ENCODE measurements around the gene DUS1L.

DUS1L gene

GRCh38 chr17:82030470-82031302 is 34.9 kb downstream of the DUS1L start:
- H3K27me3 ChIP-seq (ENCODE audit: control insufficient read depth, low read length) = no peaks in the 10 kb centered on the region
- H3K27ac ChIP-seq (ENCODE audit: low read depth, low read length) = no peak overlapping the region
- H3K4me3 ChIP-seq (ENCODE audit: low read length) = peak overlapping the region; percentile 78
- H3K4me2 ChIP-seq (ENCODE audit: low read length) = peak overlapping the region; percentile 93
- no peaks in the 10 kb centered on the region for H3K9me3 ChIP-seq (ENCODE audit: control insufficient read depth, insufficient read depth, low read length)
- H3F3A ChIP-seq (ENCODE audit: control insufficient read depth, insufficient read depth) = peaks cover 8% of the 10 kb centered on the region
- H3K9me2 ChIP-seq (replicated peaks; ENCODE audit: control insufficient read depth, low read length) = no peaks in the 10 kb centered on the region
- H4K20me1 ChIP-seq (ENCODE audit: control insufficient read depth, insufficient read depth, low read depth, low read length) = no peaks in the 10 kb centered on the region
- H3K79me2 ChIP-seq (ENCODE audit: control insufficient read depth, low read length) = no peaks in the 10 kb centered on the region
- H3K4me1 ChIP-seq (ENCODE audit: control insufficient read depth, low read length) = peaks cover 17% of the 10 kb centered on the region
- TF ChIP-seq EZH2phosphoT487 (IDR thresholded peaks at IDR 0.05; ENCODE audit: borderline replicate concordance, low read length) = no peak
- TF ChIP-seq CTCF (IDR thresholded peaks at IDR 0.05; ENCODE audit: low read depth, low read length, poor library complexity, severe bottlenecking) = peak; percentile 68
- H3K36me3 ChIP-seq (ENCODE audit: control insufficient read depth, low read length) = peaks cover 10% of the 10 kb centered on the region

- Histone ChIP-seq H3K9me2 (replicated peaks; ENCODE audit: control insufficient read depth, low read length) (no peaks in the 10 kb centered on the region), H3K36me3 (ENCODE audit: control insufficient read depth, low read length) (peaks cover 4% of the 10 kb centered on the region; the same call in 1 of the 2 replicates), H4K20me1 (ENCODE audit: control insufficient read depth, insufficient read depth, low read depth, low read length) (no peaks in the 10 kb centered on the region), H3K9me3 (ENCODE audit: control insufficient read depth, insufficient read depth, low read length) (no peaks in the 10 kb centered on the region), H3K27ac (ENCODE audit: low read depth, low read length) (no peak overlapping the region), H3K4me1 (ENCODE audit: control insufficient read depth, low read length) (peaks cover 17% of the 10 kb centered on the region), H3K4me2 (ENCODE audit: low read length) (peak overlapping the region; percentile 93), H3F3A (ENCODE audit: control insufficient read depth, insufficient read depth) (peaks cover 2% of the 10 kb centered on the region), H3K27me3 (ENCODE audit: control insufficient read depth, low read length) (no peaks in the 10 kb centered on the region), H3K79me2 (ENCODE audit: control insufficient read depth, low read length) (no peaks in the 10 kb centered on the region), H3K4me3 (ENCODE audit: low read length) (peak overlapping the region; percentile 78)
- TF ChIP-seq CTCF (IDR thresholded peaks at IDR 0.05; ENCODE audit: low read depth, low read length, poor library complexity, severe bottlenecking) (no peak), EZH2phosphoT487 (IDR thresholded peaks at IDR 0.05; ENCODE audit: borderline replicate concordance, low read length) (no peak)
Observed at GRCh38 chr17:82029990-82030469, 35.6 kb downstream of the DUS1L start.

- Histone ChIP-seq H3K36me3 (ENCODE audit: control insufficient read depth, low read length) (peaks cover 3% of the 10 kb centered on the region; the same call in 1 of the 2 replicates), H3K4me3 (ENCODE audit: low read length) (no peak overlapping the region), H3K27ac (ENCODE audit: low read depth, low read length) (no peak overlapping the region), H3F3A (ENCODE audit: control insufficient read depth, insufficient read depth) (no peaks in the 10 kb centered on the region; the same call in 1 of the 2 replicates), H3K9me2 (replicated peaks; ENCODE audit: control insufficient read depth, low read length) (no peaks in the 10 kb centered on the region), H3K4me2 (ENCODE audit: low read length) (no peak overlapping the region), H3K4me1 (ENCODE audit: control insufficient read depth, low read length) (peaks cover 18% of the 10 kb centered on the region), H3K9me3 (ENCODE audit: control insufficient read depth, insufficient read depth, low read length) (no peaks in the 10 kb centered on the region), H4K20me1 (ENCODE audit: control insufficient read depth, insufficient read depth, low read depth, low read length) (no peaks in the 10 kb centered on the region), H3K79me2 (ENCODE audit: control insufficient read depth, low read length) (peaks cover 2% of the 10 kb centered on the region; the same call in 1 of the 2 replicates), H3K27me3 (ENCODE audit: control insufficient read depth, low read length) (no peaks in the 10 kb centered on the region)
- no peak for TF ChIP-seq CTCF (IDR thresholded peaks at IDR 0.05; ENCODE audit: low read depth, low read length, poor library complexity, severe bottlenecking)
- no peak for TF ChIP-seq EZH2phosphoT487 (IDR thresholded peaks at IDR 0.05; ENCODE audit: borderline replicate concordance, low read length)
Observed at GRCh38 chr17:82029391-82029790, 36.2 kb downstream of the DUS1L start.

All from DOHH2 (cell line).